HEK293 (cell line): ENCODE data around the gene ITGA5.

Experiments used
- ZNF184 ChIP-seq: fragments of 450-650 bp; IDR thresholded peaks from 2 replicates; pipeline ENCODE4 v1.5.1; 2018; ENCODE audit warnings: missing biosample characterization, mild to moderate bottlenecking, missing genetic modification characterization
- ZNF830 ChIP-seq: fragments of 450-650 bp; IDR thresholded peaks from 2 replicates; pipeline ENCODE4 v1.5.0; 2018; ENCODE audit warnings: missing biosample characterization, missing genetic modification characterization, low read depth, mild to moderate bottlenecking, moderate library complexity
- TF ChIP-seq, protein P1 (sequence below): fragments of 450-650 bp; formaldehyde crosslinking; IDR thresholded peaks from 2 replicates; pipeline ENCODE4 v1.5.1; 2016; ENCODE audit warnings: missing biosample characterization, missing genetic modification characterization
- TF ChIP-seq, protein P2 (sequence below): fragments of 450-650 bp; formaldehyde crosslinking; IDR thresholded peaks from 2 replicates; pipeline ENCODE4 v1.5.1; 2016; ENCODE audit warnings: missing biosample characterization, missing genetic modification characterization

DNA sequence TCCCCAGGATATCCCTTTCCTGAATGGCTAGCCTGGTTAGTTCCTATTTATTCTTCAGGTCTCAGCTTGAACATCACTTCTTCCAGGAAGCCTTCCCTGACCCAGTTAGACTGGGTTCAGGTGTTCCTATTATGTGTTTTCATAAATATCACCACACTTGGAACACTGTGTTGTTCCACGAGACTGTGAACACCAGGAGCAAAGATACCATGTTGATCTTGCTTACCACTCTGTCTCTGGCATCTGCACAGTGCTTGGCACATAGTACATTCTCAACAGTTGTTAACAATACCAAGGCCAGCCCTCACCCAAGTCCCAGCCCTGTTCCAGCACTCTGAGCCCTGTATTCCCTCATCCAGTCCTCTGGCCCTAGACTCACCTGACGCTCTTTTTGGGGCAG lies 20.8 kb downstream of the ITGA5 start:
- TF ChIP-seq ZNF830 (tag by site-specific recombination) (no peak), ZNF184 (tag by site-specific recombination) (no peak)
- TF ChIP-seq, protein P1, sequence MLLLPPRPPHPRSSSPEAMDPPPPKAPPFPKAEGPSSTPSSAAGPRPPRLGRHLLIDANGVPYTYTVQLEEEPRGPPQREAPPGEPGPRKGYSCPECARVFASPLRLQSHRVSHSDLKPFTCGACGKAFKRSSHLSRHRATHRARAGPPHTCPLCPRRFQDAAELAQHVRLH (tag by site-specific recombination) = no peak
- TF ChIP-seq, protein P2, sequence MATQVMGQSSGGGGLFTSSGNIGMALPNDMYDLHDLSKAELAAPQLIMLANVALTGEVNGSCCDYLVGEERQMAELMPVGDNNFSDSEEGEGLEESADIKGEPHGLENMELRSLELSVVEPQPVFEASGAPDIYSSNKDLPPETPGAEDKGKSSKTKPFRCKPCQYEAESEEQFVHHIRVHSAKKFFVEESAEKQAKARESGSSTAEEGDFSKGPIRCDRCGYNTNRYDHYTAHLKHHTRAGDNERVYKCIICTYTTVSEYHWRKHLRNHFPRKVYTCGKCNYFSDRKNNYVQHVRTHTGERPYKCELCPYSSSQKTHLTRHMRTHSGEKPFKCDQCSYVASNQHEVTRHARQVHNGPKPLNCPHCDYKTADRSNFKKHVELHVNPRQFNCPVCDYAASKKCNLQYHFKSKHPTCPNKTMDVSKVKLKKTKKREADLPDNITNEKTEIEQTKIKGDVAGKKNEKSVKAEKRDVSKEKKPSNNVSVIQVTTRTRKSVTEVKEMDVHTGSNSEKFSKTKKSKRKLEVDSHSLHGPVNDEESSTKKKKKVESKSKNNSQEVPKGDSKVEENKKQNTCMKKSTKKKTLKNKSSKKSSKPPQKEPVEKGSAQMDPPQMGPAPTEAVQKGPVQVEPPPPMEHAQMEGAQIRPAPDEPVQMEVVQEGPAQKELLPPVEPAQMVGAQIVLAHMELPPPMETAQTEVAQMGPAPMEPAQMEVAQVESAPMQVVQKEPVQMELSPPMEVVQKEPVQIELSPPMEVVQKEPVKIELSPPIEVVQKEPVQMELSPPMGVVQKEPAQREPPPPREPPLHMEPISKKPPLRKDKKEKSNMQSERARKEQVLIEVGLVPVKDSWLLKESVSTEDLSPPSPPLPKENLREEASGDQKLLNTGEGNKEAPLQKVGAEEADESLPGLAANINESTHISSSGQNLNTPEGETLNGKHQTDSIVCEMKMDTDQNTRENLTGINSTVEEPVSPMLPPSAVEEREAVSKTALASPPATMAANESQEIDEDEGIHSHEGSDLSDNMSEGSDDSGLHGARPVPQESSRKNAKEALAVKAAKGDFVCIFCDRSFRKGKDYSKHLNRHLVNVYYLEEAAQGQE (tag by site-specific recombination) = no peak
